K562 (cell line): ENCODE results near the gene ROBO2. TPM values are rescaled to one million over a fixed set of nuclear protein-coding genes. Genes with fewer than 3 reads are reported as not detected.

Source experiments
- ATAC-seq: fragments of 200-7000 bp; cut with Tn5 transposase; 3 replicates; pipeline ENCODE4 v1.9.1; 2020; ENCODE audit warnings: moderate library complexity
- BruUV-seq: library from RNA; stranded (reverse); fragments of 400-500 nt; replicated peaks from 2 replicates; lab custom pipeline; 2021; lab: Mats Ljungman, UMichigan
- CTCF ChIA-PET: fragments of 300-600 bp; formaldehyde crosslinking; extraction: SDS; loops from one replicate; lab custom pipeline; 2021; ENCODE audit warnings: low intra/inter-chr PET ratio; lab: Yijun Ruan, JAX
- POLR2A ChIA-PET: fragments of 300-600, 350-650 bp; sonication (Branson Sonifier 250); formaldehyde crosslinking; extraction: SDS; loops from one replicate; lab custom pipeline; 2021; ENCODE audit warnings: antibody characterized with exemption, inconsistent platforms; lab: Yijun Ruan, JAX
- DNase-seq, 4 experiments: peaks; one replicate each; pipeline versions ENCODE4 v3.0.0 to v3.0.0-alpha.2; 2011 to 2018; ENCODE audit warnings: low spot score in 3 of 4, mixed read lengths in 3 of 4; ENCODE audit errors: extremely low read depth in 1 of 4
- FAIRE-seq: peaks from 2 replicates; lab custom pipeline; 2011; peaks lifted over from hg19 to GRCh38; lab: Jason Lieb, UNC
- H2AFZ ChIP-seq: 2 replicates; pipeline ENCODE4 v1.6.0; 2011; ENCODE audit warnings: low read depth, low read length, control low read depth, inconsistent platforms
- H3K27ac ChIP-seq: fragments of 200-600 bp; 3 replicates; pipeline ENCODE4 v1.8.0; 2011; ENCODE audit warnings: low read depth, mild to moderate bottlenecking, control low read depth, inconsistent platforms, low read length, moderate library complexity, mixed read lengths; ENCODE audit errors: extremely low read depth
- H3K27me3 ChIP-seq, 2 experiments: fragments of 300-600 bp in 1 of 2; 2 replicates in 1 of 2; 3 replicates in 1 of 2; pipeline versions ENCODE4 v1.6.0 to v1.8.0; 2011; ENCODE audit warnings: inconsistent platforms in 2 of 2, low read length in 2 of 2, mild to moderate bottlenecking in 1 of 2, mixed read lengths in 1 of 2, moderate library complexity in 1 of 2; ENCODE audit not compliant: control insufficient read depth in 2 of 2, insufficient read depth in 2 of 2
- H3K36me3 ChIP-seq: fragments of 300-600 bp; 3 replicates; pipeline ENCODE4 v1.8.0; 2011; ENCODE audit warnings: mild to moderate bottlenecking, low read length, inconsistent platforms; ENCODE audit not compliant: control insufficient read depth, insufficient read depth
- H3K4me1 ChIP-seq, 2 experiments: fragments of 200-600 bp in 1 of 2; replicated peaks in 1 of 2; 2 replicates in 1 of 2; 3 replicates in 1 of 2; pipeline versions ENCODE4 v1.5.1 to v1.8.0; 2011; ENCODE audit warnings: inconsistent platforms in 2 of 2, low read length in 2 of 2, mild to moderate bottlenecking in 1 of 2, mixed read lengths in 1 of 2, moderate library complexity in 1 of 2; ENCODE audit not compliant: control insufficient read depth in 2 of 2, insufficient read depth in 2 of 2
- H3K4me2 ChIP-seq: 2 replicates; pipeline ENCODE4 v1.6.1; 2011; ENCODE audit warnings: low read length, control low read depth, inconsistent platforms, mixed read lengths; ENCODE audit not compliant: insufficient read depth
- H3K4me3 ChIP-seq: fragments of 200-600 bp; sonication (generic), shearing (Covaris generic); 2 replicates; pipeline ENCODE4 v1.5.1; 2016; ENCODE audit warnings: control low read depth, inconsistent platforms
- H3K79me2 ChIP-seq: fragments of 200-600 bp; 3 replicates; pipeline ENCODE4 v1.8.0; 2011; ENCODE audit warnings: low read length, inconsistent platforms; ENCODE audit not compliant: control insufficient read depth, insufficient read depth
- H3K9ac ChIP-seq, 2 experiments: 2 replicates each; pipeline versions ENCODE4 v1.6.0 to v1.6.1; 2011; ENCODE audit warnings: low read depth in 2 of 2, low read length in 2 of 2, control low read depth in 1 of 2, inconsistent platforms in 1 of 2, mild to moderate bottlenecking in 1 of 2, mixed read lengths in 1 of 2; ENCODE audit not compliant: insufficient read depth in 1 of 2
- H3K9me1 ChIP-seq: one replicate; pipeline ENCODE4 v1.6.0; 2011; ENCODE audit warnings: inconsistent platforms, mild to moderate bottlenecking, low read length, moderate library complexity; ENCODE audit not compliant: control insufficient read depth, insufficient read depth
- H3K9me3 ChIP-seq: replicated peaks from 2 replicates; pipeline ENCODE4 v1.5.1; 2011; ENCODE audit warnings: low read depth, low read length, inconsistent platforms; ENCODE audit not compliant: control insufficient read depth, insufficient read depth
- H4K20me1 ChIP-seq: replicated peaks from 2 replicates; pipeline ENCODE4 v1.6.1; 2011; ENCODE audit warnings: low read length, inconsistent platforms, mixed read lengths; ENCODE audit not compliant: control insufficient read depth, insufficient read depth
- E4F1 ChIP-seq: fragments of 250-450 bp; sonication (Bioruptor Pico); IDR thresholded peaks from 2 replicates; pipeline ENCODE4 v1.5.0; 2021; ENCODE audit warnings: mild to moderate bottlenecking, borderline replicate concordance
- EP300 ChIP-seq: IDR thresholded peaks from 2 replicates; pipeline ENCODE4 v1.6.1; 2012; ENCODE audit warnings: low read length, improper control_type of control experiment
- FOXA1 ChIP-seq: fragments of 450-650 bp; IDR thresholded peaks from 2 replicates; pipeline ENCODE4 v1.6.1; 2016; ENCODE audit warnings: mild to moderate bottlenecking, borderline replicate concordance
- FOXJ3 ChIP-seq: sonication (generic); formaldehyde crosslinking; IDR thresholded peaks from 2 replicates; pipeline ENCODE4 v1.4.0; 2020; ENCODE audit warnings: mild to moderate bottlenecking, missing genetic modification reagents
- HMGXB4 ChIP-seq: sonication (generic); formaldehyde crosslinking; IDR thresholded peaks from 2 replicates; pipeline ENCODE4 v1.8.1; 2023; ENCODE audit warnings: mild to moderate bottlenecking, missing genetic modification reagents
- KAT2B ChIP-seq: IDR thresholded peaks from one replicate; pipeline ENCODE4 v1.6.1; 2012; ENCODE audit warnings: low read depth, mild to moderate bottlenecking, control low read depth, inconsistent platforms, low read length, moderate library complexity
- POLR3G ChIP-seq: IDR thresholded peaks from 2 replicates; pipeline ENCODE4 v1.6.1; 2011; ENCODE audit not compliant: insufficient read length, insufficient replicate concordance; ENCODE audit errors: extremely low read depth
- SNAPC5 ChIP-seq: fragments of 250-450 bp; sonication (Bioruptor Pico); IDR thresholded peaks from 2 replicates; pipeline ENCODE4 v1.8.0; 2021; ENCODE audit warnings: moderate library complexity, mild to moderate bottlenecking, inconsistent platforms
- TCF7L2 ChIP-seq: fragments of 150-350 bp; IDR thresholded peaks from 2 replicates; pipeline ENCODE4 v1.6.1; 2016; ENCODE audit warnings: low read depth, mild to moderate bottlenecking, low read length, moderate library complexity
- TFAM ChIP-seq: fragments of 250-450 bp; sonication (Bioruptor Pico); conservative IDR thresholded peaks from 2 replicates; pipeline ENCODE4 v1.5.0; 2021; ENCODE audit warnings: mild to moderate bottlenecking, moderate library complexity
- ZBTB11 ChIP-seq, 3 experiments: fragments of 200-800 bp in 1 of 3; fragments of 250-450 bp in 1 of 3; fragments of 450-650 bp in 1 of 3; sonication (Bioruptor Pico) in 1 of 3; sonication (Bioruptor generic) in 1 of 3; formaldehyde crosslinking in 1 of 3; IDR thresholded peaks; 2 replicates each; pipeline versions ENCODE4 v1.6.1 to v1.8.0; 2016 to 2022; ENCODE audit warnings: mild to moderate bottlenecking in 2 of 3, missing genetic modification characterization in 2 of 3, missing compliant biosample characterization in 1 of 3, moderate library complexity in 1 of 3
- ZNF282 ChIP-seq: sonication (generic); formaldehyde crosslinking; IDR thresholded peaks from 2 replicates; pipeline ENCODE4 v1.8.1; 2023; ENCODE audit warnings: missing genetic modification reagents
- ZNF324 ChIP-seq: fragments of 250-450 bp; sonication (Bioruptor Pico); IDR thresholded peaks from 2 replicates; pipeline ENCODE4 v1.4.0; 2020; ENCODE audit warnings: mild to moderate bottlenecking
- WGBS: fragments of 100-300 bp; shearing (Covaris generic); methylation state at CpG from one replicate; pipeline ENCODE4 v1.1.6; 2016; ENCODE audit warnings: low coverage, mixed read lengths; ENCODE audit not compliant: insufficient coverage; ENCODE audit errors: missing lambda C conversion rate; 5-methylcytosine and 5-hydroxymethylcytosine counted together
- in situ Hi-C: fragments of 300-500 bp; cut with MboI; formaldehyde crosslinking; loops from 4 replicates; pipeline ENCODE4 v1.15.0; 2018; ENCODE audit warnings: inconsistent platforms, mixed read lengths
- intact Hi-C: fragments of 100-400 bp; cut with micrococcal nuclease; formaldehyde crosslinking; loops from 2 replicates; pipeline ENCODE4 v1.14.2; 2022
- polyA plus RNA-seq, 8 experiments: library from polyadenylated mRNA; depleted of rRNA in 4 of 8; stranded (reverse) in 5 of 8; unstranded in 3 of 8; fragments of >200 nt; fragmentation: Nextera tagmentation in 2 of 8; fragmentation: Illumina TruSeq in 1 of 8; extraction: Ambion mirVana in 2 of 8; extraction: Trizol in 1 of 8; gene quantifications; 2 replicates each; pipeline versions ENCODE4 v1.2.1 to v1.2.3, GENCODE V29; 2011 to 2014; ENCODE audit warnings: inconsistent platforms in 1 of 8, missing spikeins in 1 of 8
- total RNA-seq, 7 experiments: library from RNA; depleted of rRNA in 6 of 7; stranded (reverse); fragments of >200 nt in 6 of 7; fragmentation: Illumina TruSeq in 2 of 7; extraction: Trizol in 2 of 7; gene quantifications; 2 replicates each; pipeline versions ENCODE4 v1.2.1 to v1.2.3, GENCODE V29; 2011 to 2021; ENCODE audit warnings: low replicate concordance in 1 of 7

ROBO2 gene
- total and polyA plus RNA-seq, 9 of the 15 experiments (the other 6 are each of a cell fraction or from before 2014, with no cell fraction given) = 0.84 to 3.0 (median 1.7) TPM

GRCh38 chr3:77042343-77042742 lies 2.4 kb downstream of the ROBO2 start:
- ATAC-seq = no peak
- peak overlapping the region; percentile 24 for H3K4me3 ChIP-seq
- no peaks in the 10 kb centered on the region; the same call in 1 of the 2 replicates for H4K20me1 ChIP-seq
- DNase-seq = no peak
- intact Hi-C loops (loop anchor here (10.0 kb wide), 1 partner anchor 112 kb away; no protein-coding TSS in a partner anchor), in situ Hi-C loops (no loop called here)
- POLR2A ChIA-PET = no interaction called here
- H3K9ac ChIP-seq = no peak overlapping the region
- H2AFZ ChIP-seq = 0 out of 2 replicates have a peak overlapping the region, but pooled peaks have one; percentile 37
- BruUV-seq = no TSS peak
- H3K79me2 ChIP-seq = peaks cover 11% of the 10 kb centered on the region; the same call in 2 of the 3 replicates
- H3K4me1 ChIP-seq = peaks cover 0 to 5% of the 10 kb centered on the region in 2 experiments; a peak in 2 of 5 replicates
- 33% methylated on average over 1 of the region's 2 CpGs for WGBS
- no peaks in the 10 kb centered on the region for H3K9me1 ChIP-seq
- no peak overlapping the region for H3K27ac ChIP-seq
- TF ChIP-seq EP300 = no peak
- TF ChIP-seq FOXJ3 (CRISPR knock-in tag) = no peak
- no peak for TF ChIP-seq FOXA1
- TF ChIP-seq KAT2B = no peak
- no peak for TF ChIP-seq TCF7L2
- no peak for TF ChIP-seq ZNF324
- TF ChIP-seq ZBTB11 (CRISPR knock-in tag; IDR thresholded peaks at IDR 0.05) = no peak
- TF ChIP-seq POLR3G = no peak
- no peak for TF ChIP-seq HMGXB4 (CRISPR knock-in tag)
- no peak for TF ChIP-seq E4F1 (CRISPR knock-in tag)
- no peak for TF ChIP-seq TFAM (CRISPR knock-in tag)
- no peak for TF ChIP-seq SNAPC5 (CRISPR knock-in tag)
- TF ChIP-seq ZNF282 (CRISPR knock-in tag) = no peak
- H3K9me3 ChIP-seq = no peaks in the 10 kb centered on the region
- H3K36me3 ChIP-seq = no peaks in the 10 kb centered on the region
- H3K27me3 ChIP-seq = no peaks in the 10 kb centered on the region; a peak in 1 of 5 replicates
- H3K4me2 ChIP-seq = peak overlapping the region; percentile 6; the same call in 1 of the 2 replicates
- no peak for FAIRE-seq
- CTCF ChIA-PET = no interaction called here
